ENCODE data around the gene GPR15. TPM values are rescaled to one million over a fixed set of nuclear protein-coding genes. Genes with fewer than 3 reads are reported as not detected.

The GPR15 gene
- total RNA-seq, 2 experiments from 2014 or later, result 8.4 to 9.6 TPM

DNA sequence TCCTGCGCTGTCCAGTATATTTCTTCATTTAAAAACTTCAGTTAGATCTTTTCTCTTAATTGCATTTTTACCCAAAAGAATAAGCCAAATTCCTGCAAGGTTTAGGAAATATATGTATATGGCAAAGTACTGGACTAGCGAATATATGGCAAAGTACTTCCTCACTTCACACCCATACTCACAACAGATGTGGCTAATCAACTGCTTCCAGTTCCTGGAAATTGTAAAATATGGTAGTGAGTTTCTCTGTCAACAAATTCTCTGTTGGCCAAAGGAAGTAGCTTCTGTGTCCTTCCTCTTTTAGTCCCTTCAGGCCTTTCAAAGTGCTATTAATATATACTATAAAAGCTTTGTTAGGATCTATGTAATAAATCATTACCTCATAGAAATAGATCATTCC, 22.0 kb downstream of the GPR15 start:
- no peak overlapping the region for H3K4me3 Mint-ChIP-seq
- intact Hi-C loops (cut with DNase I, micrococcal nuclease), result no loop called here
- no peaks in the 10 kb centered on the region for H3K27me3 Mint-ChIP-seq
- H3K27me3 ChIP-seq (ENCODE audit: control insufficient read depth in 1 of 2, insufficient read depth in 2 of 2, low read length in 2 of 2), result no peaks in the 10 kb centered on the region
- ChIA-PET POLR2A (interaction anchor here (1.4 to 6.3 kb wide), 3 partner anchors 11 to 31 kb away, joined by 3 to 57 read pairs (median 5); partner anchors contain the start of gene CLDND1), CTCF (interaction anchor here (1.0 to 1.3 kb wide), 2 partner anchors 10 to 11 kb away, joined by 3 read pairs; no protein-coding TSS in a partner anchor)
- ATAC-seq (ENCODE audit: poor library complexity) (no peak), DNase-seq (peak in 1 of 14 experiments; percentile 30)
- no peaks in the 10 kb centered on the region for H3K9me3 Mint-ChIP-seq
- no peak overlapping the region for H3K4me3 ChIP-seq (ENCODE audit: low read length)
- no peak for TF ChIP-seq CTCF (IDR thresholded peaks at IDR 0.05)
- no peaks in the 10 kb centered on the region for H3K36me3 Mint-ChIP-seq (ENCODE audit: low read depth)
- peaks cover 37% of the 10 kb centered on the region for H3K4me1 ChIP-seq (ENCODE audit: insufficient read depth, low read length)
- H3K36me3 ChIP-seq (ENCODE audit: insufficient read depth, low read length), result no peaks in the 10 kb centered on the region
- H3K9me3 ChIP-seq (ENCODE audit: control insufficient read depth in 1 of 2, insufficient read depth in 1 of 2, low read length in 2 of 2), result no peaks in the 10 kb centered on the region
- peak overlapping the region in 1 of 2 donors; percentile 23 for H3K27ac ChIP-seq (ENCODE audit: low read depth in 1 of 2, low read length in 2 of 2)
- H3K27ac Mint-ChIP-seq, result peak overlapping the region; percentile 67
- peaks cover 61% of the 10 kb centered on the region for H3K4me1 Mint-ChIP-seq (ENCODE audit: low read depth)

- CTCF ChIA-PET, result interaction anchor here (1.2 to 1.3 kb wide), 2 partner anchors 9 to 515 kb away, joined by 3 read pairs; no protein-coding TSS in a partner anchor
- ATAC-seq (ENCODE audit: poor library complexity), result no peak
- no peak for DNase-seq
- no peaks in the 10 kb centered on the region for H3K27me3 Mint-ChIP-seq
- Histone ChIP-seq H3K27me3 (ENCODE audit: control insufficient read depth in 1 of 2, insufficient read depth in 2 of 2, low read length in 2 of 2) (no peaks in the 10 kb centered on the region), H3K36me3 (ENCODE audit: insufficient read depth, low read length) (no peaks in the 10 kb centered on the region), H3K4me1 (ENCODE audit: insufficient read depth, low read length) (peaks cover 37% of the 10 kb centered on the region), H3K9me3 (ENCODE audit: control insufficient read depth in 1 of 2, insufficient read depth in 1 of 2, low read length in 2 of 2) (no peaks in the 10 kb centered on the region), H3K4me3 (ENCODE audit: low read length) (no peak overlapping the region), H3K27ac (ENCODE audit: low read depth in 1 of 2, low read length in 2 of 2) (no peak overlapping the region)
- TF ChIP-seq CTCF (IDR thresholded peaks at IDR 0.05), result no peak
- peaks cover 69% of the 10 kb centered on the region for H3K4me1 Mint-ChIP-seq (ENCODE audit: low read depth)
- no peak overlapping the region for H3K4me3 Mint-ChIP-seq
- H3K27ac Mint-ChIP-seq, result peak overlapping the region; percentile 92
- POLR2A ChIA-PET, result interaction anchor here (0.9 to 6.3 kb wide), 3 partner anchors 10 to 32 kb away, joined by 4 to 57 read pairs (median 39); partner anchors contain the start of gene CLDND1
- H3K9me3 Mint-ChIP-seq, result no peaks in the 10 kb centered on the region
- intact Hi-C loops (cut with DNase I, micrococcal nuclease), result no loop called here
- H3K36me3 Mint-ChIP-seq (ENCODE audit: low read depth), result no peaks in the 10 kb centered on the region
These were observed 22.8 kb downstream of the GPR15 start for GRCh38 chr3:98554580-98554979.

- ATAC-seq (ENCODE audit: poor library complexity) (no peak), DNase-seq (no peak)
- H3K4me3 ChIP-seq (ENCODE audit: low read length), result no peak overlapping the region
- H3K4me1 ChIP-seq (ENCODE audit: insufficient read depth, low read length), result peaks cover 37% of the 10 kb centered on the region
- no peak overlapping the region for H3K27ac ChIP-seq (ENCODE audit: low read depth in 1 of 2, low read length in 2 of 2)
- Mint-ChIP-seq H3K4me3 (no peak overlapping the region), H3K27me3 (no peaks in the 10 kb centered on the region), H3K9me3 (no peaks in the 10 kb centered on the region), H3K27ac (peak overlapping the region; percentile 92), H3K4me1 (ENCODE audit: low read depth) (peaks cover 69% of the 10 kb centered on the region), H3K36me3 (ENCODE audit: low read depth) (no peaks in the 10 kb centered on the region)
- ChIA-PET CTCF (interaction anchor here (1.2 to 1.3 kb wide), 2 partner anchors 9 to 516 kb away, joined by 3 read pairs; no protein-coding TSS in a partner anchor), POLR2A (interaction anchor here (0.9 to 6.3 kb wide), 3 partner anchors 10 to 33 kb away, joined by 4 to 57 read pairs (median 39); partner anchors contain the start of gene CLDND1)
- no peaks in the 10 kb centered on the region for H3K36me3 ChIP-seq (ENCODE audit: insufficient read depth, low read length)
- H3K9me3 ChIP-seq (ENCODE audit: control insufficient read depth in 1 of 2, insufficient read depth in 1 of 2, low read length in 2 of 2), result no peaks in the 10 kb centered on the region
- intact Hi-C loops (cut with DNase I, micrococcal nuclease), result no loop called here
- no peaks in the 10 kb centered on the region for H3K27me3 ChIP-seq (ENCODE audit: control insufficient read depth in 1 of 2, insufficient read depth in 2 of 2, low read length in 2 of 2)
- TF ChIP-seq CTCF (IDR thresholded peaks at IDR 0.05), result no peak
These were observed 23.2 kb downstream of the GPR15 start for GRCh38 chr3:98555025-98555379.
